Panc1 (cell line): ENCODE measurements around the gene AP3D1.

Experiments
- CTCF ChIP-seq: fragments of 450-650 bp; IDR thresholded peaks from 2 replicates; pipeline ENCODE4 v1.5.1; 2017; ENCODE audit warnings: mild to moderate bottlenecking
- POLR2AphosphoS5 ChIP-seq: IDR thresholded peaks from 2 replicates; pipeline ENCODE4 v1.6.1; 2012; ENCODE audit warnings: mild to moderate bottlenecking, low read depth, low read length, moderate library complexity
- TCF7L2 ChIP-seq: IDR thresholded peaks from 2 replicates; pipeline ENCODE4 v1.6.1; 2011; ENCODE audit warnings: mild to moderate bottlenecking, low read depth, low read length, inconsistent platforms

- peak; percentile 64 for TF ChIP-seq CTCF
- peak; percentile 87 for TF ChIP-seq POLR2AphosphoS5
- no peak for TF ChIP-seq TCF7L2
Observed at GRCh38 chr19:2050991-2051772, 100.2 kb downstream of the AP3D1 start, which contains the start of gene MKNK2.
